Stimulated activated naive CD8-positive, alpha-beta T cell treated with anti-CD3 and anti-CD28 coated beads, Interleukin-15, amount 100 ng/mL, for 72 hours (primary cell): ENCODE measurements around the gene ATRN.
A peak's percentile ranks its signal among the peaks of the same experiment; 100 is the strongest.

ENCODE experiments used
- ATAC-seq: fragments of 150-1000 bp; cut with Tn5 transposase; 2 replicates; pipeline ENCODE4 v1.10.0; 2021; ENCODE audit warnings: mild to moderate bottlenecking, moderate library complexity
- DNase-seq, 2 donors: peaks; one replicate each; pipeline ENCODE4 v3.0.0; 2021 to 2022
- H3K27ac Mint-ChIP-seq, 2 donors: one replicate each; pipeline ENCODE4 v1.8.0; 2022; ENCODE audit warnings: mild to moderate bottlenecking in 2 of 2, mixed read lengths in 2 of 2, moderate library complexity in 2 of 2
- H3K27me3 Mint-ChIP-seq: one replicate; pipeline ENCODE4 v1.8.0; 2022; ENCODE audit warnings: mixed read lengths
- H3K4me1 Mint-ChIP-seq: one replicate; pipeline ENCODE4 v1.8.0; 2022; ENCODE audit warnings: mild to moderate bottlenecking, mixed read lengths
- H3K4me3 Mint-ChIP-seq, 2 donors: one replicate each; pipeline ENCODE4 v1.8.0; 2022; ENCODE audit warnings: mild to moderate bottlenecking in 2 of 2, mixed read lengths in 2 of 2, moderate library complexity in 1 of 2
- H3K9me3 Mint-ChIP-seq, 2 donors: one replicate each; pipeline ENCODE4 v1.8.0; 2022; ENCODE audit warnings: mixed read lengths in 2 of 2

ATRN gene

DNA sequence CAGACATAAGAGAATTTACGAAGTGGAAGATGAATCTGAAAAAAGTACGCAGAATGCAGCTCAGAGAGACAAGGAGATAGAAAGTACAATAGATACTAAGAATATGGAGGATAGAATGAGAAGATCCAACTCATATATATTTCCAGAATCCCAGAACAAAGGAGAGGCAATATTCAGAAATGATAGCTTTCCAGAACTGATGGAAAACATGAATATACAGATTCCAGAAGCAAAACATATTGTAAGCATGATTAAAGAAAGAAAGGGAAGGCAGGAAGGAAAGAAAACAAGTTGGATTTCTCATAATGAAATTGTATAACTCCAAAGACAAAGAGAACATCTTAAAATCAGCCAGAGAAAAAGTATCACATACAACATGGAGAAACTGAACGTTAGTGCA, 169.4 kb downstream of the ATRN start:
- no peak for ATAC-seq
- H3K27ac Mint-ChIP-seq = peak overlapping the region in 1 of 2 donors; percentile 41

DNA sequence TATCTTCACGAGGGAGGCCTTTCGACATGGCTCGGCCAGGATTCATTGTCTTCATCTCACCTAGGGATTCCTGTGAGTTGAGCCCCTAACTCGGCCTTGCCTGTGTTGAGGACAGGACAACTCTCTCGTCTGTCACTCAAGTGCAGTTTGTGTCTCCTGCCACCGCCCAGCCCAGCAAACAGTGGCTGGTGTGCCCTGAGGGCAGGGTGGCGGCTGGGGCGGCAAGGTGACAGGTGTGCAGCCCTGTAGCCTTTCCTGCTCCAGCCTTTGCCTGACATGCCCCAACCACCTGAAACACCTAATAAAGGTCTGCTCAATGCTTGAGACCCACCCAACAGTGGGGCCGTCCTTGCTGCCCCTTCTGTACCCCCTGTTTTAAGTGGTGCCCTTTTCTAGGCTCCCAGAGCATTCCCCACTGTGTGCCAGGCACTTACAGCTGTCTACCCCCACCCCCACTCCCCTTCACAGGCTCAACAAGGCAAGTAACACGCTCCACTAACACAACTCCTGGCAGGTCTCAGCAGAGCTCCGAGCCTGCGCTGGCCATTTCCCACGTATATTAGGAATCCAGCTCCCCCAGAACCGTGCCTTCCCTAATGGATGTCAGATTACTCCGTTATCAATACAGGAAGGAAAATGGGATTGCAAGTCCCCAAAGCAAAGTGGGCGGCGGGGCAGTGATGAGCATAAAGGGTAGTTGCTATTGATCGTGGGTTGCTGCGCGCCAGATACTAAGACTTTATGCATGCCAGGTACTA, 174.7 kb downstream of the ATRN start:
- DNase-seq (no peak), ATAC-seq (no peak)
- Mint-ChIP-seq H3K9me3 (no peaks in the 10 kb centered on the region), H3K27ac (peak overlapping the region in 1 of 2 donors; percentile 20), H3K4me1 (no peaks in the 10 kb centered on the region), H3K4me3 (no peak overlapping the region), H3K27me3 (no peaks in the 10 kb centered on the region)

More for the DNA sequence above, 169.4 kb downstream of the ATRN start:
- H3K27me3 Mint-ChIP-seq = no peaks in the 10 kb centered on the region
- H3K4me3 Mint-ChIP-seq = no peak overlapping the region
- H3K9me3 Mint-ChIP-seq = no peaks in the 10 kb centered on the region
- H3K4me1 Mint-ChIP-seq = no peaks in the 10 kb centered on the region
- DNase-seq = no peak

DNA sequence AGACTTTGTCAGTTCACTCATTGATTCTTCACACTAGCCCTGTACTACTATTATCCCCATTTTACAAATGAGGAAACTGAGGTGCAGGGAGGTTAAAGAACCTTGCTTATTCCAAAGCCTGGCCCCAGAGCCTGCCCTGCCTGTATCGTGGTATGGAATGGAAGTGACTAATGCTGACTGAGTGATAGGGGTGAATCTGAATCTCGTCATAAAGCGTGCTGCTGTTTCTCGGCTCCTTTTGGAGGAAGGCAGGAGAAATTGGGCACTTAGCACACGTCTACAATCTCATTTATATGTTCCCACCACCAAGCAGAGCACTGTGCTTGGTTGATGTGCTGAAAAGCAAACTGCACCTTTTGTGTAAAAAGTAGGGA, 175.2 kb downstream of the ATRN start:
- no peak for DNase-seq
- ATAC-seq = no peak
- Mint-ChIP-seq H3K4me3 (no peak overlapping the region), H3K9me3 (no peaks in the 10 kb centered on the region), H3K27me3 (no peaks in the 10 kb centered on the region), H3K4me1 (no peaks in the 10 kb centered on the region), H3K27ac (no peak overlapping the region)

DNA sequence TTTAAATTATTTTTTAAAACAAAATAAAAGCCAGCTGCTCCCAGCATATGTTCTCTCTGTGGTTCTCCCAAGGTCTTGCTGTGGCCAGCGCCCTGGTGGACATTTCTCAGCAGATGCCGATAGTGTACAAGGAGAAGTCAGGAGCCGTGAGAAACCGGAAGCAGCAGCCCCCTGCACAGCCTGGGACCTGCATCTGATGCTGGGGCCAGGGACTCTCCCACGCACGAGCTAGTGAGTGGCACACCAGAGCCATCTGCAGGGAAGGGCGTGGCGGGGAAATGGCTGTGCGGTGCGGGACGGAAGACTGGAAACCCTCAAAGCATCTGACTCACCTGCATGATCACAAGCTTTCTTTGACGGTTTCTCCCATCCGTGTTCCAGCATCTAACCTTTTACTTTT, 175.8 kb downstream of the ATRN start:
- ATAC-seq (no peak), DNase-seq (no peak)

DNA sequence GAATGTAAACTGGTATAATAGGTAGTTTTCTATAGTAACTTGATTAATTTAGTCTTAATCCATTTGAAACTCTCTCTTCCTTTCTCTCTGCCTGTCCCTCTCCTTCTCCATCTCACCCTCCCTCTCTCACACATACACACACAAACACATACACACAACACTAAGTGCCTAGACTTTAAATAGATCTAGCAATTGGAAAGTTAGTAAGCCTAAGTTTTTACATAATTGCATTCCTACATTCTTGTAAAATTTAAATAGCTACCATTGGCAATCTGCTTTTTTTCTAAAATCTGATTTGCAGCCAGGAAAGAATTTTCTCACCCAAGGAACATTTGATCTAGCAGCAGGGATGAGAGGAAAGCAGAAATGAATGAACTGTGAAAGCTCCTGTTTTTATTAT, 176.7 kb downstream of the ATRN start:
- Mint-ChIP-seq H3K4me3 (no peak overlapping the region), H3K9me3 (no peaks in the 10 kb centered on the region), H3K27me3 (no peaks in the 10 kb centered on the region), H3K4me1 (no peaks in the 10 kb centered on the region), H3K27ac (peak overlapping the region in 1 of 2 donors; percentile 24)
- ATAC-seq (no peak), DNase-seq (no peak)

More for the DNA sequence above, 175.8 kb downstream of the ATRN start:
- Mint-ChIP-seq H3K9me3 (no peaks in the 10 kb centered on the region), H3K27me3 (no peaks in the 10 kb centered on the region), H3K27ac (no peak overlapping the region), H3K4me3 (no peak overlapping the region), H3K4me1 (no peaks in the 10 kb centered on the region)

GRCh38 chr20:3648951-3649350, 178.1 kb downstream of the ATRN start:
- Mint-ChIP-seq H3K4me3 (no peak overlapping the region), H3K27ac (peak overlapping the region in 1 of 2 donors; percentile 93), H3K27me3 (no peaks in the 10 kb centered on the region), H3K9me3 (no peaks in the 10 kb centered on the region), H3K4me1 (no peaks in the 10 kb centered on the region)
- ATAC-seq = no peak
- no peak for DNase-seq

GRCh38 chr20:3651204-3651962, 180.6 kb downstream of the ATRN start:
- no peaks in the 10 kb centered on the region for H3K27me3 Mint-ChIP-seq
- H3K9me3 Mint-ChIP-seq = no peaks in the 10 kb centered on the region
- no peak overlapping the region for H3K27ac Mint-ChIP-seq
- DNase-seq = no peak
- H3K4me3 Mint-ChIP-seq = no peak overlapping the region
- no peak for ATAC-seq
- H3K4me1 Mint-ChIP-seq = no peaks in the 10 kb centered on the region

- H3K4me3 Mint-ChIP-seq = no peak overlapping the region
- H3K27me3 Mint-ChIP-seq = peaks cover 3% of the 10 kb centered on the region
- H3K4me1 Mint-ChIP-seq = no peaks in the 10 kb centered on the region
- no peak overlapping the region for H3K27ac Mint-ChIP-seq
- ATAC-seq = no peak
- H3K9me3 Mint-ChIP-seq = no peaks in the 10 kb centered on the region
- DNase-seq = no peak
These were observed 181.4 kb downstream of the ATRN start for GRCh38 chr20:3652221-3652620.

DNA sequence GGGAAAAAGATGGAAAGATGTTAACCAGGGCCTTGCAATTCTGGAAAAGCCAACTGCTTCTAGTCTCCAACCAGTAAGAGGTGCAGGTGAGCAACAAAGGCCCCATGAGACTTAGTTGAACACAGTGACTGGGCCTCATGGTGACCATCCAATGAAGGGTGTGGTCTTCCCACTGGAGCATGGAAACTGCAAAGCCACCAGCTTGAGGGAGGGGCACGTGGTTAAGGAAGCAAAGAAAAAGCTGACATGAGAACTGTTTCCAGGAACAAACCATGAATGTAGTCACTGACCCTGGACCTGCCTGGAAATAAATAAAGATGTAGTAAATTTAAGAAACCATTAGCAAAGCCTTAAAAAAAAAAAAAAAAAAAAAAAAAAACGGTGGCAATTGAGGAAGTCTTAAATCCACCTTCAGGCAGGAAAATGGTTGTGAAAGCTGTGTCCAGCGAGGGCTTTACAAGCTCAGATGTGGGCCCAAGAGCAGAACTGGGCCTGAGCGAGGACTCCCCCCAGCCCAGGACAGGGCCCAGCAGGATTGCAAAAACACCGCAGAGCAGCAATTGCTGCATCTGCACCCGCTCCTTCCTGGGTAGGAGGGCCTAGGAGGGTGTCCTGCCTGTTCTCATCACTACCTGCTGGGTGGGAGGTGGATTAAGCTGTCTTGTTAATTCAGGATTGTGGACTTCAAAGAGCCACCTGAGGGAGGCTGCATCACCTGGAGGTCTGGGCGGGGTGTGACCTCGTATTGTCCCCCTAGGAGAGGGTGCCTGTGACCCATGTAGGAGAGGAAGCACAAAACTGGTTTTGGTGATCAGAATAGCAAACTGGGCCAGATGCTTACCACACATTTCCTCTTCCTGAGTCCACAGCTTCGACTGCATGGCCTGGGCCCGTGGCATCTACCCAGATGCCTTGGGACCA, 182.1 kb downstream of the ATRN start:
- no peaks in the 10 kb centered on the region for H3K9me3 Mint-ChIP-seq
- ATAC-seq (no peak), DNase-seq (no peak)
- no peak overlapping the region for H3K4me3 Mint-ChIP-seq
- no peaks in the 10 kb centered on the region for H3K4me1 Mint-ChIP-seq
- H3K27ac Mint-ChIP-seq = no peak overlapping the region
- peaks cover 10% of the 10 kb centered on the region for H3K27me3 Mint-ChIP-seq

DNA sequence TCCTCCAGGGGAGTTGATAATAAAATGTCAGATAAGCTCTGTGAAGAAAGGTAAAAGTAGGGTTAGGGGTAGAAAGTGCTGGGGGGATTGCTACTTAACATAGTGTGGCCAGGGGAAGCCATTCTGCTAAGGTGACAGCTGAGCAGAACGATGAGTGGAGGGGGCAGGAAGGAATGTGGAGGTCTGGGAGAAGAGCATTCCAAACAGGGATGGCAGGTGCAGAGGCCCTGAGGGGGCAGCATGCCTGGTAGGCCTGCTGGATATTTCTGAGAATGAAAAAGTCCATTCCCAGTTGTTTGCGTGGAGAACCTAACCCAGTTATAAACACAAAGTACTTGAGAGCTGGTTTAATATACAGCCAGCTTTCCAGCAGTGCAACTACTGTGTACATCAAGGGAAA, 183.1 kb downstream of the ATRN start:
- peak overlapping the region in 1 of 2 donors; percentile 3 for H3K27ac Mint-ChIP-seq
- ATAC-seq (no peak), DNase-seq (no peak)
- H3K9me3 Mint-ChIP-seq = no peaks in the 10 kb centered on the region
- peaks cover 17% of the 10 kb centered on the region for H3K27me3 Mint-ChIP-seq
- no peak overlapping the region for H3K4me3 Mint-ChIP-seq
- H3K4me1 Mint-ChIP-seq = peaks cover 5% of the 10 kb centered on the region

DNA sequence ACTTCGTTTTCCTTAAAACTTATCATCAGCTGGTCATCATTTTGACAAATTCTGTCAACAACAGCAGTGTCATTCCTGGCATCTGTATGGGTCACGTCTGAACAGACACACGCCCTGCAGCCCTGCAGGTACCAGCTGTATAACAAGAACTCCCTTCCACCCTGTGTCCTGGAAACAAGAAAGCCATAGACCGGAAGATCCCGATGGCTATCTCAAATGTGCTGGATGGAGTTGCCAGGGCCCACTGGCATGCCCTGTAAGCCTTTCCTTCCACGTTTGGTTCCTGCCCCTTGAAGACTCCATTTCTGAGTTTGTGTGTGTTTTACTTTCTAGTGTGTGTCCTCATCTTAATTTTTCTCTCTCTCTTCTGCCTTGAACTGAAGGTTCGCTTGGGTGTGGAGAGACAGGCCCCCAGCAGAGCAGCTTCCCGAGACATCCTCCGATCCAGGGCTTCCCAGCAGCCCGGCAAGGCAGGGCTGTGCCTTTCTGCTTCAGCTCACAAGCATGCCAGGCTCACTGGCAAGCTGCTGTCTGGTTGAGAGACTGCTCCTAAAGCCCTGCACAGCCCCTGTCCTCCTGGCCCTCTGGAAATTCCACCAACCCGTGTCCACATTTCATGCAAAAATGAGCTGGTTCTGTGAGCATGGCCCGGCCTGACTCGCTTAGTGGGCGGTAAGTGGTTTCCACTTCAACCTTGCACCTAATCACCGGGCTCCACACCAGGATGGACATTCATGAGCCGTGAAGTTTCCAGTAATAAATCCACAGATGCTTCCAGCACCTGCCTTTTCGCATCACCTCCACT, 183.7 kb downstream of the ATRN start:
- Mint-ChIP-seq H3K9me3 (no peaks in the 10 kb centered on the region), H3K4me1 (peaks cover 11% of the 10 kb centered on the region), H3K27me3 (peaks cover 23% of the 10 kb centered on the region), H3K27ac (peak overlapping the region in 1 of 2 donors; percentile 88), H3K4me3 (no peak overlapping the region)
- DNase-seq (no peak), ATAC-seq (no peak)

GRCh38 chr20:3655131-3655405, 184.2 kb downstream of the ATRN start:
- Mint-ChIP-seq H3K9me3 (no peaks in the 10 kb centered on the region), H3K27me3 (peaks cover 29% of the 10 kb centered on the region), H3K4me1 (peaks cover 16% of the 10 kb centered on the region), H3K27ac (peak overlapping the region in 1 of 2 donors; percentile 46), H3K4me3 (no peak overlapping the region)
- no peak for DNase-seq
- ATAC-seq = no peak

- ATAC-seq (no peak), DNase-seq (no peak)
- Mint-ChIP-seq H3K4me3 (no peak overlapping the region), H3K4me1 (peaks cover 17% of the 10 kb centered on the region), H3K27ac (no peak overlapping the region), H3K9me3 (no peaks in the 10 kb centered on the region), H3K27me3 (peaks cover 52% of the 10 kb centered on the region)
These were observed 187.3 kb downstream of the ATRN start for GRCh38 chr20:3658019-3658715.

GRCh38 chr20:3658716-3659491, 188.1 kb downstream of the ATRN start:
- peak; percentile 88 for ATAC-seq
- peak in 1 of 2 donors; percentile 50 for DNase-seq
- Mint-ChIP-seq H3K4me3 (peak overlapping the region in 1 of 2 donors; percentile 0), H3K9me3 (no peaks in the 10 kb centered on the region), H3K27ac (peak overlapping the region in 1 of 2 donors; percentile 51), H3K27me3 (peaks cover 58% of the 10 kb centered on the region), H3K4me1 (peaks cover 17% of the 10 kb centered on the region)
